Measurements from ENCODE around the gene RBM4. TPM values are rescaled to one million over a fixed set of nuclear protein-coding genes. Genes with fewer than 3 reads are reported as not detected.

The RBM4 gene
- total RNA-seq, 1 donor from 2014 or later, result 153 TPM

DNA sequence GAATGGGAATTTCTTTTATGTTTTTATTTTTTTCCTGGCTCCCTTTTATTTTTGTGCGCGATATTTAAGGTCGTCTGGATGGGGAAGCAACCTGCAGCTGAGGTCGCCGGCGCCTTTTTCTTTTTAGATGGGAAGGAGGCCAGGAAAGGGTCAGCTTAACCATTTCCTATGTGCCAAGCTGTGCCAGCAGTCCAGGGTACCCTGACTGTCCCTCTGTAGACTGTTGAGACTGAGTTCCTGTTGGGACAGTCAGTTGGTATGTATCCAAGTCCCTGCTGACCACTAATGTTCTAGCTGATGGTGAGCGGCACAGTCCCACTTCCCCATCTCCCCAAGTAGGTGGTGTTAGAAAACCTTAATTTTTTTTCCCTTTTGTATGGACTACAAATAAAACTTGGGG is 11.6 kb upstream of the RBM4 start:
- H4K20me1 ChIP-seq (ENCODE audit: insufficient read depth, low read length), result peaks cover 94% of the 10 kb centered on the region
- H3K27ac ChIP-seq (ENCODE audit: low read depth, low read length), result no peak overlapping the region
- H3K27me3 ChIP-seq (ENCODE audit: insufficient read depth, low read length), result no peaks in the 10 kb centered on the region
- H3K9me3 ChIP-seq (ENCODE audit: insufficient read depth, low read depth, low read length), result no peaks in the 10 kb centered on the region
- no peak overlapping the region for H3K4me3 Mint-ChIP-seq (ENCODE audit: unreplicated experiment)
- no peak for FAIRE-seq
- H3K4me1 ChIP-seq (ENCODE audit: insufficient read depth, low read length), result no peaks in the 10 kb centered on the region
- H2AFZ ChIP-seq (ENCODE audit: low read depth, low read length), result no peak overlapping the region
- peaks cover 60% of the 10 kb centered on the region for H3K36me3 ChIP-seq (ENCODE audit: insufficient read depth, low read length)
- H3K27ac Mint-ChIP-seq (ENCODE audit: unreplicated experiment), result no peak overlapping the region
- DNase-seq (ENCODE audit: low read depth), result no peak
- peaks cover 100% of the 10 kb centered on the region for H3K79me2 ChIP-seq (ENCODE audit: insufficient read depth, low read length)
- H3K27me3 Mint-ChIP-seq (ENCODE audit: low read depth, unreplicated experiment), result no peaks in the 10 kb centered on the region
- no peaks in the 10 kb centered on the region for H3K9me3 Mint-ChIP-seq (ENCODE audit: unreplicated experiment)
- peaks cover 39% of the 10 kb centered on the region for H3K36me3 Mint-ChIP-seq (ENCODE audit: low read depth, unreplicated experiment)
- no peak overlapping the region for H3K4me2 ChIP-seq (ENCODE audit: low read length)
- no peak overlapping the region for H3K9ac ChIP-seq (ENCODE audit: low read length)
- peaks cover 19% of the 10 kb centered on the region for H3K4me1 Mint-ChIP-seq (ENCODE audit: low read depth, unreplicated experiment)
- TF ChIP-seq EZH2 (IDR thresholded peaks at IDR 0.05; ENCODE audit: insufficient read depth, low read length), result no peak
- TF ChIP-seq, protein P1, sequence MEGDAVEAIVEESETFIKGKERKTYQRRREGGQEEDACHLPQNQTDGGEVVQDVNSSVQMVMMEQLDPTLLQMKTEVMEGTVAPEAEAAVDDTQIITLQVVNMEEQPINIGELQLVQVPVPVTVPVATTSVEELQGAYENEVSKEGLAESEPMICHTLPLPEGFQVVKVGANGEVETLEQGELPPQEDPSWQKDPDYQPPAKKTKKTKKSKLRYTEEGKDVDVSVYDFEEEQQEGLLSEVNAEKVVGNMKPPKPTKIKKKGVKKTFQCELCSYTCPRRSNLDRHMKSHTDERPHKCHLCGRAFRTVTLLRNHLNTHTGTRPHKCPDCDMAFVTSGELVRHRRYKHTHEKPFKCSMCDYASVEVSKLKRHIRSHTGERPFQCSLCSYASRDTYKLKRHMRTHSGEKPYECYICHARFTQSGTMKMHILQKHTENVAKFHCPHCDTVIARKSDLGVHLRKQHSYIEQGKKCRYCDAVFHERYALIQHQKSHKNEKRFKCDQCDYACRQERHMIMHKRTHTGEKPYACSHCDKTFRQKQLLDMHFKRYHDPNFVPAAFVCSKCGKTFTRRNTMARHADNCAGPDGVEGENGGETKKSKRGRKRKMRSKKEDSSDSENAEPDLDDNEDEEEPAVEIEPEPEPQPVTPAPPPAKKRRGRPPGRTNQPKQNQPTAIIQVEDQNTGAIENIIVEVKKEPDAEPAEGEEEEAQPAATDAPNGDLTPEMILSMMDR (IDR thresholded peaks at IDR 0.05; ENCODE audit: insufficient read depth, low read depth, low read length), result no peak
- H3K4me3 ChIP-seq (ENCODE audit: insufficient read depth, low read depth, low read length), result no peak overlapping the region

DNA sequence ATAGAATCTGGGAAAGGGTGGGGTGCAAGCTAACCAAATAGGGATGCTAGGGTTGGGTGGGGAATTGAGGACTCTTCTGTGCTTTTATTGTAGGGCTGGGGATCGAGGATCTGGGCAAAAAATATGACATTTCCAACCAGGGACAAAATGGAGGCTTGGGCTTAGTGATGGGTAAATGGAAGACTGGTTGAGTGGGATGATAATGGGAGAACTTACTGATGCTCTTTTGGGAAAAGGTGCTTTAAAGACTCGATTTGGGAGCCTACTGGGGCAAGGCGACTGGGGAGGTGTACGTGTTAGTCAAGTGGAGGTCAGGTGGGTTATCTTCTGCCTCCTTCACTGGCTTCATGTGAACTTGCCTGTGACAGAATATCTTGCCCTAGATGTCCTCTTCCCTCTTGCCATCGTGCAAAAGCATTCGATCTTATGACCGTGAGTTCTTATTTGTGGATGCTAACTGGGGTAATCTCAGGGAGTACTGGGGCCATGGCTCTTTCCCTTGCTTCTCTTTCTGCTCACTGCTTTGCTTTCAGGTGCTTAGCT is 10.4 kb upstream of the RBM4 start:
- H3K79me2 ChIP-seq (ENCODE audit: insufficient read depth, low read length), result peaks cover 100% of the 10 kb centered on the region
- H3K9me3 Mint-ChIP-seq (ENCODE audit: unreplicated experiment), result no peaks in the 10 kb centered on the region
- H3K9ac ChIP-seq (ENCODE audit: low read length), result no peak overlapping the region
- no peaks in the 10 kb centered on the region for H3K4me1 ChIP-seq (ENCODE audit: insufficient read depth, low read length)
- no peaks in the 10 kb centered on the region for H3K9me3 ChIP-seq (ENCODE audit: insufficient read depth, low read depth, low read length)
- H3K4me1 Mint-ChIP-seq (ENCODE audit: low read depth, unreplicated experiment), result peaks cover 9% of the 10 kb centered on the region
- DNase-seq (ENCODE audit: low read depth) (no peak), FAIRE-seq (no peak)
- H2AFZ ChIP-seq (ENCODE audit: low read depth, low read length), result no peak overlapping the region
- peaks cover 94% of the 10 kb centered on the region for H4K20me1 ChIP-seq (ENCODE audit: insufficient read depth, low read length)
- H3K27me3 Mint-ChIP-seq (ENCODE audit: low read depth, unreplicated experiment), result no peaks in the 10 kb centered on the region
- H3K36me3 ChIP-seq (ENCODE audit: insufficient read depth, low read length), result peaks cover 57% of the 10 kb centered on the region
- H3K36me3 Mint-ChIP-seq (ENCODE audit: low read depth, unreplicated experiment), result peaks cover 40% of the 10 kb centered on the region
- no peak overlapping the region for H3K4me2 ChIP-seq (ENCODE audit: low read length)
- H3K4me3 Mint-ChIP-seq (ENCODE audit: unreplicated experiment), result no peak overlapping the region
- no peak overlapping the region for H3K27ac Mint-ChIP-seq (ENCODE audit: unreplicated experiment)
- no peak overlapping the region for H3K27ac ChIP-seq (ENCODE audit: low read depth, low read length)
- H3K4me3 ChIP-seq (ENCODE audit: insufficient read depth, low read depth, low read length), result no peak overlapping the region
- TF ChIP-seq EZH2 (IDR thresholded peaks at IDR 0.05; ENCODE audit: insufficient read depth, low read length), result no peak
- TF ChIP-seq, protein P1 (IDR thresholded peaks at IDR 0.05; ENCODE audit: insufficient read depth, low read depth, low read length), result no peak
- no peaks in the 10 kb centered on the region for H3K27me3 ChIP-seq (ENCODE audit: insufficient read depth, low read length)

DNA sequence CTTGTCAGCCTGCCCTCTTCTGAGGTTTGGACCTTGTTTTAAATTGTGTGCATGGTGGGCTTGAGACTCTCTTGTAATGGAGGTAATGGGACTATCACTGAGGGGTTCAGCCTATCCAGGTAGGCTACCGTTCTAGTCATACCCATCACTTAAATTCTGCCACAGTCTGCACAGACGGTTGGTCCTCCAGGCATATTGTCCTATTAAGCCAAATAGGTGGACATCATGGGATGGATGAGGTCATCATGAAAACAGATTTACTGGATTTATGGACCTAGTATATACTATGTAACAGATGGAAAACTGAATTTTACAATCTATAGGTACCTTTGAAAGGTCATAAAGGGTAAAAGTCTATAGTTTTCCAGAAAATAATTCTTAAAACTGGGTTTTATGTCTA is 9.1 kb upstream of the RBM4 start:
- Mint-ChIP-seq H3K4me1 (ENCODE audit: low read depth, unreplicated experiment) (no peaks in the 10 kb centered on the region), H3K27ac (ENCODE audit: unreplicated experiment) (no peak overlapping the region), H3K27me3 (ENCODE audit: low read depth, unreplicated experiment) (no peaks in the 10 kb centered on the region), H3K36me3 (ENCODE audit: low read depth, unreplicated experiment) (peaks cover 38% of the 10 kb centered on the region), H3K4me3 (ENCODE audit: unreplicated experiment) (no peak overlapping the region), H3K9me3 (ENCODE audit: unreplicated experiment) (no peaks in the 10 kb centered on the region)
- H3K27me3 ChIP-seq (ENCODE audit: insufficient read depth, low read length), result no peaks in the 10 kb centered on the region
- no peak for FAIRE-seq
- no peak overlapping the region for H3K4me2 ChIP-seq (ENCODE audit: low read length)
- no peak overlapping the region for H2AFZ ChIP-seq (ENCODE audit: low read depth, low read length)
- DNase-seq (ENCODE audit: low read depth), result no peak
- H3K4me3 ChIP-seq (ENCODE audit: insufficient read depth, low read depth, low read length), result no peak overlapping the region
- no peak for TF ChIP-seq EZH2 (IDR thresholded peaks at IDR 0.05; ENCODE audit: insufficient read depth, low read length)
- TF ChIP-seq, protein P1 (IDR thresholded peaks at IDR 0.05; ENCODE audit: insufficient read depth, low read depth, low read length), result no peak
- H3K36me3 ChIP-seq (ENCODE audit: insufficient read depth, low read length), result peaks cover 50% of the 10 kb centered on the region
- no peak overlapping the region for H3K9ac ChIP-seq (ENCODE audit: low read length)
- H3K9me3 ChIP-seq (ENCODE audit: insufficient read depth, low read depth, low read length), result no peaks in the 10 kb centered on the region
- peaks cover 100% of the 10 kb centered on the region for H3K79me2 ChIP-seq (ENCODE audit: insufficient read depth, low read length)
- H4K20me1 ChIP-seq (ENCODE audit: insufficient read depth, low read length), result peaks cover 92% of the 10 kb centered on the region
- no peaks in the 10 kb centered on the region for H3K4me1 ChIP-seq (ENCODE audit: insufficient read depth, low read length)
- no peak overlapping the region for H3K27ac ChIP-seq (ENCODE audit: low read depth, low read length)
